Fibroblast of the conjunctiva (primary cell): Measurements from ENCODE around the gene POLR1G.
"Not testable (repeated sequence)": the region's sequence is repeated elsewhere in the genome, so short reads cannot be mapped to it uniquely, and the experiment has no call there.

ENCODE experiments used
- DNase-seq: peaks from one replicate; pipeline ENCODE4 v3.0.0-alpha.2; 2010; ENCODE audit warnings: low read depth

The POLR1G gene

GRCh38 chr19:45400192-45400591 lies 6.3 kb upstream of the POLR1G start:
- no peak for DNase-seq

GRCh38 chr19:45401815-45402214 lies 4.6 kb upstream of the POLR1G start:
- no peak for DNase-seq

GRCh38 chr19:45402298-45403061 lies 4.0 kb upstream of the POLR1G start:
- no peak for DNase-seq

- no peak for DNase-seq
Measured at GRCh38 chr19:45403272-45403671, 3.2 kb upstream of the POLR1G start.

GRCh38 chr19:45403781-45404556 lies 2.5 kb upstream of the POLR1G start:
- DNase-seq = no peak

GRCh38 chr19:45404557-45405434 lies 1.6 kb upstream of the POLR1G start, which contains the start of gene PPP1R13L:
PPP1R13L (minus strand) TSS chr19:45405069; CDS start chr19:45398318, 6,751 bp downstream.
- peak; percentile 34 for DNase-seq

- peak; percentile 74 for DNase-seq
Measured at GRCh38 chr19:45405435-45406225, 814 bp upstream of the POLR1G start.

- DNase-seq = no peak
Measured at GRCh38 chr19:45407091-45407375, 589 bp downstream of the POLR1G start.

GRCh38 chr19:45407585-45407984 lies 1.1 kb downstream of the POLR1G start:
- not testable (repeated sequence) for DNase-seq

- no peak for DNase-seq
Measured at GRCh38 chr19:45408121-45408520, 1.7 kb downstream of the POLR1G start.

- no peak for DNase-seq
Measured at GRCh38 chr19:45408830-45409556, 2.5 kb downstream of the POLR1G start.

GRCh38 chr19:45409557-45409920 lies 3.1 kb downstream of the POLR1G start:
- no peak for DNase-seq

GRCh38 chr19:45410330-45410729 lies 3.9 kb downstream of the POLR1G start:
- not testable (repeated sequence) for DNase-seq

- no peak for DNase-seq
Measured at GRCh38 chr19:45413497-45413896, 7.1 kb downstream of the POLR1G start.

- no peak for DNase-seq
Measured at GRCh38 chr19:45414468-45414867, 8.0 kb downstream of the POLR1G start.

- no peak for DNase-seq
Measured at GRCh38 chr19:45417151-45417550, 10.7 kb downstream of the POLR1G start.

GRCh38 chr19:45418802-45419201 lies 12.4 kb downstream of the POLR1G start:
- no peak for DNase-seq

- no peak for DNase-seq
Measured at GRCh38 chr19:45419396-45419795, 13.0 kb downstream of the POLR1G start.

- no peak for DNase-seq
Measured at GRCh38 chr19:45419895-45420294, 13.5 kb downstream of the POLR1G start.

- no peak for DNase-seq
Measured at GRCh38 chr19:45420356-45420755, 13.9 kb downstream of the POLR1G start.

GRCh38 chr19:45420871-45421270 lies 14.4 kb downstream of the POLR1G start:
- no peak for DNase-seq
